HEK293 (cell line): ENCODE results near the gene BCOR.

ENCODE experiments used
- CTCF ChIA-PET: fragments of 350-600 bp; formaldehyde crosslinking; extraction: SDS; loops from one replicate; lab custom pipeline; 2021; ENCODE audit warnings: antibody characterized with exemption; lab: Yijun Ruan, JAX
- POLR2A ChIA-PET: fragments of 300-600 bp; formaldehyde crosslinking; extraction: SDS; loops from one replicate; lab custom pipeline; 2020; ENCODE audit warnings: antibody characterized with exemption, inconsistent platforms; lab: Yijun Ruan, JAX
- H3K27ac ChIP-seq: fragments of 200-500 bp; sonication (Bioruptor generic); 2 replicates; pipeline ENCODE4 v1.5.1; 2014; ENCODE audit warnings: low read depth, low read length, control low read depth, inconsistent platforms; ENCODE audit errors: extremely low read depth
- H3K36me3 ChIP-seq, 2 experiments: fragments of 200-500 bp in 1 of 2; sonication (Bioruptor generic) in 1 of 2; 1 replicate in 1 of 2; 2 replicates in 1 of 2; pipeline ENCODE4 v1.5.1; 2014 to 2017; ENCODE audit warnings: inconsistent platforms in 2 of 2, low read length in 2 of 2; ENCODE audit not compliant: control insufficient read depth in 2 of 2, insufficient read depth in 1 of 2
- H3K4me1 ChIP-seq: fragments of 200-500 bp; sonication (Bioruptor generic); 2 replicates; pipeline ENCODE4 v1.5.1; 2014; ENCODE audit warnings: mild to moderate bottlenecking, low read length, inconsistent platforms; ENCODE audit not compliant: control insufficient read depth, insufficient read depth
- H3K4me3 ChIP-seq: 2 replicates; pipeline ENCODE4 v1.5.1; 2011; ENCODE audit warnings: low read depth, mild to moderate bottlenecking, control low read depth, low read length, moderate library complexity
- H3K9me3 ChIP-seq: fragments of 200-500 bp; sonication (Bioruptor generic); 2 replicates; pipeline ENCODE4 v1.5.1; 2014; ENCODE audit warnings: low read depth, low read length, inconsistent platforms; ENCODE audit not compliant: control insufficient read depth, insufficient read depth
- FEZF1 ChIP-seq: fragments of 450-650 bp; formaldehyde crosslinking; IDR thresholded peaks from 2 replicates; pipeline ENCODE4 v1.5.1; 2016; ENCODE audit warnings: missing biosample characterization, missing genetic modification characterization
- GLI4 ChIP-seq: fragments of 450-650 bp; formaldehyde crosslinking; IDR thresholded peaks from 2 replicates; pipeline ENCODE4 v1.5.1; 2016; ENCODE audit warnings: missing biosample characterization, missing genetic modification characterization
- GLIS1 ChIP-seq: fragments of 450-650 bp; formaldehyde crosslinking; IDR thresholded peaks from 2 replicates; pipeline ENCODE4 v1.5.1; 2016; ENCODE audit warnings: missing biosample characterization, missing genetic modification characterization
- KLF10 ChIP-seq: fragments of 450-650 bp; IDR thresholded peaks from 2 replicates; pipeline ENCODE4 v1.5.1; 2018; ENCODE audit warnings: missing biosample characterization, mild to moderate bottlenecking, missing genetic modification characterization
- PATZ1 ChIP-seq: fragments of 450-650 bp; formaldehyde crosslinking; IDR thresholded peaks from 2 replicates; pipeline ENCODE4 v1.5.1; 2016; ENCODE audit warnings: missing biosample characterization, missing genetic modification characterization
- SCRT1 ChIP-seq: fragments of 450-650 bp; formaldehyde crosslinking; IDR thresholded peaks from 2 replicates; pipeline ENCODE4 v1.5.1; 2016; ENCODE audit warnings: missing biosample characterization, missing genetic modification characterization, borderline replicate concordance
- SP7 ChIP-seq: fragments of 450-650 bp; formaldehyde crosslinking; IDR thresholded peaks from 2 replicates; pipeline ENCODE4 v1.5.1; 2016; ENCODE audit warnings: missing biosample characterization, missing genetic modification characterization
- WT1 ChIP-seq: fragments of 450-650 bp; formaldehyde crosslinking; IDR thresholded peaks from 2 replicates; pipeline ENCODE4 v1.5.1; 2016; ENCODE audit warnings: missing biosample characterization, missing genetic modification characterization
- YY2 ChIP-seq: fragments of 450-650 bp; formaldehyde crosslinking; IDR thresholded peaks from 2 replicates; pipeline ENCODE4 v1.5.1; 2016; ENCODE audit warnings: missing biosample characterization, missing genetic modification characterization
- ZBTB1 ChIP-seq: fragments of 450-650 bp; formaldehyde crosslinking; IDR thresholded peaks from 2 replicates; pipeline ENCODE4 v1.5.1; 2016; ENCODE audit warnings: missing biosample characterization, missing genetic modification characterization
- ZBTB44 ChIP-seq: fragments of 450-650 bp; IDR thresholded peaks from 2 replicates; pipeline ENCODE4 v1.5.1; 2018; ENCODE audit warnings: missing biosample characterization, mild to moderate bottlenecking, missing genetic modification characterization
- ZBTB6 ChIP-seq: fragments of 450-650 bp; formaldehyde crosslinking; IDR thresholded peaks from 2 replicates; pipeline ENCODE4 v1.5.1; 2017; ENCODE audit warnings: missing biosample characterization, missing genetic modification characterization
- ZBTB8A ChIP-seq: fragments of 450-650 bp; formaldehyde crosslinking; IDR thresholded peaks from 2 replicates; pipeline ENCODE4 v1.5.1; 2016; ENCODE audit warnings: missing biosample characterization, missing genetic modification characterization
- ZNF112 ChIP-seq: fragments of 450-650 bp; formaldehyde crosslinking; IDR thresholded peaks from 2 replicates; pipeline ENCODE4 v1.5.0; 2017; ENCODE audit warnings: missing biosample characterization, missing genetic modification characterization
- ZNF138 ChIP-seq: fragments of 450-650 bp; formaldehyde crosslinking; IDR thresholded peaks from 2 replicates; pipeline ENCODE4 v1.5.1; 2016; ENCODE audit warnings: missing biosample characterization, missing genetic modification characterization, borderline replicate concordance
- ZNF280D ChIP-seq: fragments of 450-650 bp; formaldehyde crosslinking; IDR thresholded peaks from 2 replicates; pipeline ENCODE4 v1.5.1; 2016; ENCODE audit warnings: missing biosample characterization, missing genetic modification characterization
- ZNF341 ChIP-seq: fragments of 450-650 bp; formaldehyde crosslinking; IDR thresholded peaks from 2 replicates; pipeline ENCODE4; 2016; ENCODE audit warnings: low read depth, missing biosample characterization, missing genetic modification characterization
- ZNF433 ChIP-seq: fragments of 450-650 bp; formaldehyde crosslinking; IDR thresholded peaks from 2 replicates; pipeline ENCODE4 v1.5.1; 2016; ENCODE audit warnings: missing biosample characterization, missing genetic modification characterization, low read depth
- ZNF513 ChIP-seq: fragments of 450-650 bp; IDR thresholded peaks from 2 replicates; pipeline ENCODE4 v1.5.1; 2018; ENCODE audit warnings: missing biosample characterization, missing genetic modification characterization
- ZNF514 ChIP-seq: fragments of 450-650 bp; formaldehyde crosslinking; IDR thresholded peaks from 2 replicates; pipeline ENCODE4 v1.5.1; 2016; ENCODE audit warnings: missing biosample characterization, missing genetic modification characterization
- ZNF558 ChIP-seq: fragments of 450-650 bp; formaldehyde crosslinking; IDR thresholded peaks from 2 replicates; pipeline ENCODE4 v1.5.1; 2016; ENCODE audit warnings: missing biosample characterization, missing genetic modification characterization
- ZNF621 ChIP-seq: fragments of 450-650 bp; formaldehyde crosslinking; IDR thresholded peaks from 2 replicates; pipeline ENCODE4 v1.5.1; 2017; ENCODE audit warnings: missing biosample characterization, missing genetic modification characterization
- ZNF692 ChIP-seq: fragments of 450-650 bp; formaldehyde crosslinking; IDR thresholded peaks from 2 replicates; pipeline ENCODE4 v1.5.1; 2016; ENCODE audit warnings: missing biosample characterization, missing genetic modification characterization
- ZNF776 ChIP-seq: fragments of 450-650 bp; formaldehyde crosslinking; IDR thresholded peaks from 2 replicates; pipeline ENCODE4 v1.5.0; 2017; ENCODE audit warnings: missing biosample characterization, missing genetic modification characterization, borderline replicate concordance

Gene BCOR

GRCh38 chrX:40092808-40093435, 4.8 kb downstream of the BCOR start:
- H3K9me3 ChIP-seq: no peaks in the 10 kb centered on the region
- H3K27ac ChIP-seq: no peak overlapping the region
- H3K36me3 ChIP-seq: peaks cover 0 to 3% of the 10 kb centered on the region in 2 experiments; a peak in 1 of 3 replicates
- peaks cover 28% of the 10 kb centered on the region for H3K4me1 ChIP-seq
- POLR2A ChIA-PET: interaction anchor here (0.7 to 1.3 kb wide), 4 partner anchors 15 to 64 kb away, joined by 3 to 5 read pairs (median 4); no protein-coding TSS in a partner anchor
- CTCF ChIA-PET: no interaction called here
- TF ChIP-seq SCRT1 (tag by site-specific recombination) (no peak), ZNF513 (tag by site-specific recombination) (no peak), GLI4 (tag by site-specific recombination) (no peak), ZNF112 (tag by site-specific recombination) (no peak), SP7 (tag by site-specific recombination) (no peak), ZNF341 (tag by site-specific recombination) (no peak), ZNF433 (no peak), ZNF621 (tag by site-specific recombination) (no peak), ZBTB44 (tag by site-specific recombination) (no peak), ZNF138 (tag by site-specific recombination) (no peak), WT1 (tag by site-specific recombination) (0 out of 2 replicates have a peak, but pooled peaks have one; percentile 25), YY2 (no peak), ZBTB6 (no peak), KLF10 (tag by site-specific recombination) (no peak), ZNF558 (tag by site-specific recombination) (no peak), ZNF692 (no peak), ZBTB1 (no peak), ZBTB8A (tag by site-specific recombination) (peak; percentile 65), PATZ1 (tag by site-specific recombination) (no peak), ZNF514 (tag by site-specific recombination) (no peak), ZNF280D (tag by site-specific recombination) (no peak), GLIS1 (tag by site-specific recombination) (no peak), FEZF1 (tag by site-specific recombination) (peak; percentile 30; the same call in 1 of the 2 replicates), ZNF776 (tag by site-specific recombination) (no peak)
- no peak overlapping the region for H3K4me3 ChIP-seq
